RWPE1 (cell line): ENCODE measurements around the gene PDK2.

ENCODE experiments used
- CTCF ChIA-PET: fragments of 350-600 bp; sonication (Branson Sonifier 250); formaldehyde crosslinking; extraction: SDS; loops from one replicate; lab custom pipeline; 2021; lab: Yijun Ruan, JAX
- POLR2A ChIA-PET: fragments of 400-600 bp; formaldehyde crosslinking; extraction: SDS; loops from one replicate; lab custom pipeline; 2020; ENCODE audit warnings: antibody characterized with exemption; ENCODE audit not compliant: low non-redundant PET; lab: Yijun Ruan, JAX
- DNase-seq: peaks from one replicate; pipeline ENCODE4 v3.0.0; 2012; ENCODE audit warnings: low spot score
- H3K27ac ChIP-seq: fragments of 450-650 bp; 2 replicates; pipeline ENCODE4 v1.5.1; 2017
- CTCF ChIP-seq: fragments of 450-650 bp; conservative IDR thresholded peaks from 2 replicates; pipeline ENCODE4 v1.5.1; 2017; ENCODE audit warnings: low read depth, mild to moderate bottlenecking

Gene PDK2

GRCh38 chr17:50052241-50052796, 42.8 kb upstream of the PDK2 start:
- CTCF ChIA-PET, result interaction anchor here (3.6 kb wide), 1 partner anchor 25 kb away, joined by 13 read pairs; no protein-coding TSS in a partner anchor
- TF ChIP-seq CTCF, result no peak
- POLR2A ChIA-PET, result no interaction called here
- no peak for DNase-seq
- peak overlapping the region; percentile 100 for H3K27ac ChIP-seq

- CTCF ChIA-PET, result interaction anchor here (0.6 to 3.6 kb wide), 3 partner anchors 22 to 152 kb away, joined by 3 to 13 read pairs (median 4); no protein-coding TSS in a partner anchor
- TF ChIP-seq CTCF, result no peak
- DNase-seq, result no peak
- POLR2A ChIA-PET, result interaction anchor here (0.9 kb wide), 1 partner anchor 26 kb away, joined by 3 read pairs; no protein-coding TSS in a partner anchor
- peak overlapping the region; percentile 100 for H3K27ac ChIP-seq
These were observed 42.1 kb upstream of the PDK2 start for GRCh38 chr17:50052822-50053653.

GRCh38 chr17:50053654-50053960, 41.5 kb upstream of the PDK2 start:
- TF ChIP-seq CTCF, result no peak
- DNase-seq, result no peak
- H3K27ac ChIP-seq, result peak overlapping the region; percentile 100
- POLR2A ChIA-PET, result interaction anchor here (0.6 to 0.9 kb wide), 2 partner anchors 8 to 27 kb away, joined by 3 read pairs; no protein-coding TSS in a partner anchor
- CTCF ChIA-PET, result interaction anchor here (0.6 to 3.6 kb wide), 3 partner anchors 23 to 151 kb away, joined by 3 to 13 read pairs (median 4); no protein-coding TSS in a partner anchor

- TF ChIP-seq CTCF, result no peak
- DNase-seq, result peak; percentile 84
- ChIA-PET CTCF (interaction anchor here (0.5 to 3.6 kb wide), 5 partner anchors 22 to 146 kb away, joined by 3 to 13 read pairs (median 3); partner anchors contain the start of gene COL1A1), POLR2A (interaction anchor here (2.6 to 3.7 kb wide), 2 partner anchors 19 to 27 kb away, joined by 13 to 63 read pairs; no protein-coding TSS in a partner anchor)
- peak overlapping the region; percentile 100 for H3K27ac ChIP-seq
These were observed 40.1 kb upstream of the PDK2 start for GRCh38 chr17:50055055-50055425.

- TF ChIP-seq CTCF, result no peak
- peak within 1 kb of the TSS; percentile 100 for H3K27ac ChIP-seq
- DNase-seq, result peak; percentile 88
- ChIA-PET POLR2A (interaction anchor here (0.6 to 3.7 kb wide), 5 partner anchors 11 to 208 kb away, joined by 3 to 63 read pairs (median 4); partner anchors contain the start of gene TAC4), CTCF (interaction anchor here (0.5 to 3.6 kb wide), 8 partner anchors 13 to 146 kb away, joined by 3 to 13 read pairs (median 3); partner anchors contain the start of gene COL1A1)
These were observed 39.5 kb upstream of the PDK2 start, which contains the start of gene ITGA3 for GRCh38 chr17:50055426-50056216. ITGA3 (plus strand) TSS chr17:50056110; CDS start chr17:50056440, 330 bp downstream.
